ENCODE measurements around the gene WRAP73. TPM values are rescaled to one million over a fixed set of nuclear protein-coding genes. Genes with fewer than 3 reads are reported as not detected.

WRAP73 gene
- total RNA-seq, 1 experiment from 2014 or later = 37.2 TPM

GRCh38 chr1:3693321-3693720 lies 43.4 kb upstream of the WRAP73 start:
- Histone ChIP-seq H2AFZ (ENCODE audit: low read length) (no peak overlapping the region), H3K4me1 (ENCODE audit: low read length) (no peaks in the 10 kb centered on the region), H3K36me3 (ENCODE audit: insufficient read depth, low read length) (no peaks in the 10 kb centered on the region), H4K20me1 (ENCODE audit: insufficient read depth, low read depth, low read length) (no peaks in the 10 kb centered on the region), H3K9ac (ENCODE audit: low read length) (no peak overlapping the region), H3K79me2 (ENCODE audit: low read length) (no peaks in the 10 kb centered on the region), H3K9me2 (replicated peaks; ENCODE audit: insufficient read depth, low read length) (no peaks in the 10 kb centered on the region), H3K4me2 (ENCODE audit: low read depth, low read length, poor library complexity, severe bottlenecking) (no peak overlapping the region), H3K4me3 (ENCODE audit: low read length) (no peak overlapping the region), H3K27me3 (ENCODE audit: low read length) (no peaks in the 10 kb centered on the region), H3K9me3 (ENCODE audit: low read length) (no peaks in the 10 kb centered on the region), H3K27ac (ENCODE audit: low read length) (no peak overlapping the region)
- DNase-seq = no peak

GRCh38 chr1:3692598-3692997 lies 42.7 kb upstream of the WRAP73 start:
- H3K9me2 ChIP-seq (replicated peaks; ENCODE audit: insufficient read depth, low read length) = no peaks in the 10 kb centered on the region
- H3K4me3 ChIP-seq (ENCODE audit: low read length) = no peak overlapping the region
- H2AFZ ChIP-seq (ENCODE audit: low read length) = no peak overlapping the region
- no peaks in the 10 kb centered on the region for H4K20me1 ChIP-seq (ENCODE audit: insufficient read depth, low read depth, low read length)
- no peaks in the 10 kb centered on the region for H3K9me3 ChIP-seq (ENCODE audit: low read length)
- no peak overlapping the region for H3K4me2 ChIP-seq (ENCODE audit: low read depth, low read length, poor library complexity, severe bottlenecking)
- H3K4me1 ChIP-seq (ENCODE audit: low read length) = no peaks in the 10 kb centered on the region
- no peaks in the 10 kb centered on the region for H3K27me3 ChIP-seq (ENCODE audit: low read length)
- no peaks in the 10 kb centered on the region for H3K79me2 ChIP-seq (ENCODE audit: low read length)
- DNase-seq = no peak
- H3K36me3 ChIP-seq (ENCODE audit: insufficient read depth, low read length) = no peaks in the 10 kb centered on the region
- no peak overlapping the region for H3K9ac ChIP-seq (ENCODE audit: low read length)
- no peak overlapping the region for H3K27ac ChIP-seq (ENCODE audit: low read length)

GRCh38 chr1:3691421-3692204 lies 41.7 kb upstream of the WRAP73 start:
- H3K9ac ChIP-seq (ENCODE audit: low read length) = no peak overlapping the region
- H3K36me3 ChIP-seq (ENCODE audit: insufficient read depth, low read length) = no peaks in the 10 kb centered on the region
- H3K4me3 ChIP-seq (ENCODE audit: low read length) = no peak overlapping the region
- DNase-seq = no peak
- no peak overlapping the region for H3K27ac ChIP-seq (ENCODE audit: low read length)
- H3K9me3 ChIP-seq (ENCODE audit: low read length) = no peaks in the 10 kb centered on the region
- H3K27me3 ChIP-seq (ENCODE audit: low read length) = no peaks in the 10 kb centered on the region
- no peak overlapping the region for H2AFZ ChIP-seq (ENCODE audit: low read length)
- H3K4me1 ChIP-seq (ENCODE audit: low read length) = no peaks in the 10 kb centered on the region
- no peaks in the 10 kb centered on the region for H3K79me2 ChIP-seq (ENCODE audit: low read length)
- H3K9me2 ChIP-seq (replicated peaks; ENCODE audit: insufficient read depth, low read length) = no peaks in the 10 kb centered on the region
- no peaks in the 10 kb centered on the region for H4K20me1 ChIP-seq (ENCODE audit: insufficient read depth, low read depth, low read length)
- no peak overlapping the region for H3K4me2 ChIP-seq (ENCODE audit: low read depth, low read length, poor library complexity, severe bottlenecking)

GRCh38 chr1:3690282-3691065 lies 40.6 kb upstream of the WRAP73 start:
- H3K9me3 ChIP-seq (ENCODE audit: low read length) = no peaks in the 10 kb centered on the region
- no peaks in the 10 kb centered on the region for H4K20me1 ChIP-seq (ENCODE audit: insufficient read depth, low read depth, low read length)
- H3K4me1 ChIP-seq (ENCODE audit: low read length) = no peaks in the 10 kb centered on the region
- H3K27ac ChIP-seq (ENCODE audit: low read length) = no peak overlapping the region
- H3K4me2 ChIP-seq (ENCODE audit: low read depth, low read length, poor library complexity, severe bottlenecking) = no peak overlapping the region
- no peaks in the 10 kb centered on the region for H3K36me3 ChIP-seq (ENCODE audit: insufficient read depth, low read length)
- H3K4me3 ChIP-seq (ENCODE audit: low read length) = no peak overlapping the region
- DNase-seq = no peak
- no peaks in the 10 kb centered on the region for H3K27me3 ChIP-seq (ENCODE audit: low read length)
- H3K9ac ChIP-seq (ENCODE audit: low read length) = no peak overlapping the region
- H3K9me2 ChIP-seq (replicated peaks; ENCODE audit: insufficient read depth, low read length) = no peaks in the 10 kb centered on the region
- H2AFZ ChIP-seq (ENCODE audit: low read length) = no peak overlapping the region
- no peaks in the 10 kb centered on the region for H3K79me2 ChIP-seq (ENCODE audit: low read length)

DNA sequence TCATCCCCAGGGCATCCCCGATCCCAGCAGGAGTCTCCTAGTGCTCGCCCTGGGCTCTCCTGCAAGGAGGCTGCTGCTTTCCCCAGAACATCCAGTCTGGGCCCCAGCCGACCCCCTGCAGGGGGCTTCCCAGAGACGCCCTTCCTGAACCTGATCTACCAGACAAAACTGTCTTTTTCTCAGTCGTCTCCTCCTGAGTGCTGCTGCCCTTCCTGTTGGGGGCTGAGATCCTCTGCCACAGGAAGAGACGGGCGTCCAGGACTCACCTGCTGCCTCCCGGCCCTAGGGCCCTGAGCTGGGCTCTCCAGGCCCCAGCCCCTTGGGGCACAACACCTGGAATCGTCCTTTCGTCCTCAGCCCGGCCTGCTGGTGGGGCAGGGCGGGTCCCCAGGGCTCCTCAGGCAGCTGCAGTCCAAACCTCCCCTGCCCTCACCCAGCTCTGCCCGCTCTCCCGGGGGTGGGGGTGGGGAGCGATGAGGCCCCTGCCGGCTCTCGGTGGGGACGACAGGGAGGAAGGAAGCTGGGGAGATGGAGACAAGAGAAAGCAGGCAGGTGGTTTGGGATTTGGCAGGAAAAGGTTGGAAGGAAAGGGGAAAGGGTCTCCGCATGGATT lies 39.3 kb upstream of the WRAP73 start:
- Histone ChIP-seq H3K27me3 (ENCODE audit: low read length) (no peaks in the 10 kb centered on the region), H3K79me2 (ENCODE audit: low read length) (no peaks in the 10 kb centered on the region), H3K27ac (ENCODE audit: low read length) (no peak overlapping the region), H3K4me3 (ENCODE audit: low read length) (no peak overlapping the region), H4K20me1 (ENCODE audit: insufficient read depth, low read depth, low read length) (no peaks in the 10 kb centered on the region), H3K9me2 (replicated peaks; ENCODE audit: insufficient read depth, low read length) (no peaks in the 10 kb centered on the region), H3K9ac (ENCODE audit: low read length) (no peak overlapping the region), H3K9me3 (ENCODE audit: low read length) (no peaks in the 10 kb centered on the region), H2AFZ (ENCODE audit: low read length) (no peak overlapping the region), H3K36me3 (ENCODE audit: insufficient read depth, low read length) (no peaks in the 10 kb centered on the region), H3K4me2 (ENCODE audit: low read depth, low read length, poor library complexity, severe bottlenecking) (no peak overlapping the region), H3K4me1 (ENCODE audit: low read length) (no peaks in the 10 kb centered on the region)
- DNase-seq = no peak

- Histone ChIP-seq H3K79me2 (ENCODE audit: low read length) (no peaks in the 10 kb centered on the region), H3K9me3 (ENCODE audit: low read length) (no peaks in the 10 kb centered on the region), H3K9me2 (replicated peaks; ENCODE audit: insufficient read depth, low read length) (no peaks in the 10 kb centered on the region), H3K9ac (ENCODE audit: low read length) (no peak overlapping the region), H3K4me3 (ENCODE audit: low read length) (no peak overlapping the region), H3K4me2 (ENCODE audit: low read depth, low read length, poor library complexity, severe bottlenecking) (no peak overlapping the region), H3K36me3 (ENCODE audit: insufficient read depth, low read length) (no peaks in the 10 kb centered on the region), H4K20me1 (ENCODE audit: insufficient read depth, low read depth, low read length) (no peaks in the 10 kb centered on the region), H3K27ac (ENCODE audit: low read length) (no peak overlapping the region), H2AFZ (ENCODE audit: low read length) (no peak overlapping the region), H3K27me3 (ENCODE audit: low read length) (no peaks in the 10 kb centered on the region), H3K4me1 (ENCODE audit: low read length) (no peaks in the 10 kb centered on the region)
- no peak for DNase-seq
These were observed 38.6 kb upstream of the WRAP73 start for GRCh38 chr1:3688356-3689137.

GRCh38 chr1:3687504-3687903 lies 37.6 kb upstream of the WRAP73 start:
- no peaks in the 10 kb centered on the region for H3K9me2 ChIP-seq (replicated peaks; ENCODE audit: insufficient read depth, low read length)
- no peaks in the 10 kb centered on the region for H4K20me1 ChIP-seq (ENCODE audit: insufficient read depth, low read depth, low read length)
- no peak overlapping the region for H3K4me3 ChIP-seq (ENCODE audit: low read length)
- H3K79me2 ChIP-seq (ENCODE audit: low read length) = no peaks in the 10 kb centered on the region
- no peak for DNase-seq
- H3K4me2 ChIP-seq (ENCODE audit: low read depth, low read length, poor library complexity, severe bottlenecking) = no peak overlapping the region
- H3K27ac ChIP-seq (ENCODE audit: low read length) = no peak overlapping the region
- no peak overlapping the region for H2AFZ ChIP-seq (ENCODE audit: low read length)
- H3K4me1 ChIP-seq (ENCODE audit: low read length) = no peaks in the 10 kb centered on the region
- no peaks in the 10 kb centered on the region for H3K9me3 ChIP-seq (ENCODE audit: low read length)
- H3K36me3 ChIP-seq (ENCODE audit: insufficient read depth, low read length) = no peaks in the 10 kb centered on the region
- no peaks in the 10 kb centered on the region for H3K27me3 ChIP-seq (ENCODE audit: low read length)
- no peak overlapping the region for H3K9ac ChIP-seq (ENCODE audit: low read length)

GRCh38 chr1:3685906-3686305 lies 36.0 kb upstream of the WRAP73 start:
- Histone ChIP-seq H3K79me2 (ENCODE audit: low read length) (no peaks in the 10 kb centered on the region), H3K9me2 (replicated peaks; ENCODE audit: insufficient read depth, low read length) (no peaks in the 10 kb centered on the region), H3K4me1 (ENCODE audit: low read length) (peaks cover 5% of the 10 kb centered on the region), H3K9ac (ENCODE audit: low read length) (no peak overlapping the region), H3K4me2 (ENCODE audit: low read depth, low read length, poor library complexity, severe bottlenecking) (no peak overlapping the region), H3K4me3 (ENCODE audit: low read length) (no peak overlapping the region), H3K9me3 (ENCODE audit: low read length) (no peaks in the 10 kb centered on the region), H2AFZ (ENCODE audit: low read length) (no peak overlapping the region), H3K27me3 (ENCODE audit: low read length) (no peaks in the 10 kb centered on the region), H3K36me3 (ENCODE audit: insufficient read depth, low read length) (no peaks in the 10 kb centered on the region), H3K27ac (ENCODE audit: low read length) (no peak overlapping the region), H4K20me1 (ENCODE audit: insufficient read depth, low read depth, low read length) (no peaks in the 10 kb centered on the region)
- no peak for DNase-seq
